ENCODE measurements around the gene LRRC4B.
"Not testable (repeated sequence)": the region's sequence is repeated elsewhere in the genome, so short reads cannot be mapped to it uniquely, and the experiment has no call there.

LRRC4B gene

GRCh38 chr19:50551034-50551714 is 17.1 kb downstream of the LRRC4B start:
- DNase-seq = no peak

DNA sequence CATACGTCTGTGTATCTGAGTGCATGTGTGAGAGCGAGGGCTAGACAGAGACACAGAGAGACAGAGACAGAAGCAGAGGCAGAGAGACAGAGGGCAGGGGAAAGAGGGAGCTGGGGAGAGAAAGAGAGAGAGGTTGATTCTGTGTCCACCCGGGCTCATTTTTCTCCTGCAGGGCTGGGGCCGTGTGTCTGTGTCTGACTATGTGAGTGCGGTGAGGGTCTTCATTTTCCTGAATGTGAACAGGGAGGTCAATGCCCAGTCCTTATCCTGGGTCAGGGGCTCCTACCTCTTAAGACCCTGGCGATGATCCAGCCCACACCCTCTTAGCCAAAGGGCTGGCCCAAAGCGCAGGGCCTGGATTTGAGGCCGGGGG is 17.7 kb downstream of the LRRC4B start:
- DNase-seq = no peak

DNA sequence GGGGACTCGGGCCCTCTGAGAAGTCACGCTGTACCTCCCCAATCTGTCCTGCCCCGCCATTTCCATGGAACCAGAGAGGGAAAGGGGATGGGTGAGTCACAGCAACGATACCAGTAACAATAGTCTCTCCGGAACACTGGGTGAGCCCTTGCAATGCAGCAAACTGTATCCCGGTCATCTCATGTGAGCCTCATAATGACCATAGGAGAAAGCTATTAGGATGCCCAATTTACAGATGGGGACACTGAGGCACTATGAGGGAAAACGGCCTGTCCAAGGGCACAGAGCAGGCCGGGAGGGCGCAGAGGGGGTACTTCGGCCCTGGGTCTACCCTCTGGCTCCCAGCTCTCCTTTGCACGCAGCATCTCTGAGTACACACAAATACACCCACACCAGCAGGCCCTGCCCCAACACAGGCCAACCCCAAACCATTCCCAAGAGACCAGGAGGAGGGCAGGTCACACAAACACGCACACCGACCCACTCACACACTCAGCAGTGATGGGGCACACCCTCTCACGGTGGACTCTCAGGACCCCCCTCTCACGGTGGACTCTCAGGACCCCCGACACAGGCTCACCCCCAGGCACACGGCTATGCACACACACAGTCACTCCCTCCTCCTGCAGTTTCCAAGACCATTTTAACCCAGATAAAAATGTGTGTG is 18.2 kb downstream of the LRRC4B start:
- no peak for DNase-seq

GRCh38 chr19:50549059-50549926 is 18.9 kb downstream of the LRRC4B start:
- no peak for DNase-seq

DNA sequence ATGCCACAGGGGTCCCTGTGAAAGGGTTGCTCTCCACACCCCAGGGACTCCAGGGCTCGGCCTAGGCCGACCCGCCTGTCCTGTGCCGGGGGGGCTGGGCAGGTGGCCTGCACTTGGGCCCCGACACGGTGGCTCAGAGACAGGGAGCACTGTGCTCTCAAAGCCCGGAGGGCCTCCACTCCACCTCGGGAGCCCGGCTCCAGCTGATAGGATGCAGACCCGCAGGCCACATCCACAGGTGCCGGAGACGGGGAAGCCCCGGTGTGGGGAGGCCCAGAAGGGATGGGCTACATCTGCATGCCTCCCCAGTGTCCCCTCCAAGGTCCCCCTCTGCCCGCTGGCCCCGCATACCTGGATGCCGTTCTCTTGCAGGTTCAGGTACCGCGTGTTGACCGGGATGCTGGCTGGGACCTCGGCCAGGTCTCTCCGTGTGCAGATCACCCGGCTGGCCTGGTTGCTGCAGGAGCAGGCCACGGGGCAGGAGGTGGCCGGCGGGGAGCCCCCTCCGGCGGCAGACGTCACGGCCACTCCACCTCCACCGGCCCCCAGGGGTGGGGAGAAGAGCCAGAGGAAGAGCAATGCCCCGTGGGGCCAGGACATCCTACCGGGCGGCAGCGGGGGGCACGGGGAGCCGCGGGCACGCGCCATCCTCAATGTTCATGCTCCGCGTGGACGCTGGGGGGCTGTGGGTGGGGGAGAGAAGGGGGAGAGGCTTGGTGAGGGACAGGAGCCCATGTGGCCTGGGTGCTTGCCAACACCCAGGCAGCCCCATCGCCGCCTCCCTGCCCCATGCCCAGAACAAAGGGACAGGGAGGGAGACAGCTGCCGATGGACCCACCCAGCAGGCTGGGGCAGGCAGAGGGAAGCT is 19.8 kb downstream of the LRRC4B start:
- no peak for DNase-seq

DNA sequence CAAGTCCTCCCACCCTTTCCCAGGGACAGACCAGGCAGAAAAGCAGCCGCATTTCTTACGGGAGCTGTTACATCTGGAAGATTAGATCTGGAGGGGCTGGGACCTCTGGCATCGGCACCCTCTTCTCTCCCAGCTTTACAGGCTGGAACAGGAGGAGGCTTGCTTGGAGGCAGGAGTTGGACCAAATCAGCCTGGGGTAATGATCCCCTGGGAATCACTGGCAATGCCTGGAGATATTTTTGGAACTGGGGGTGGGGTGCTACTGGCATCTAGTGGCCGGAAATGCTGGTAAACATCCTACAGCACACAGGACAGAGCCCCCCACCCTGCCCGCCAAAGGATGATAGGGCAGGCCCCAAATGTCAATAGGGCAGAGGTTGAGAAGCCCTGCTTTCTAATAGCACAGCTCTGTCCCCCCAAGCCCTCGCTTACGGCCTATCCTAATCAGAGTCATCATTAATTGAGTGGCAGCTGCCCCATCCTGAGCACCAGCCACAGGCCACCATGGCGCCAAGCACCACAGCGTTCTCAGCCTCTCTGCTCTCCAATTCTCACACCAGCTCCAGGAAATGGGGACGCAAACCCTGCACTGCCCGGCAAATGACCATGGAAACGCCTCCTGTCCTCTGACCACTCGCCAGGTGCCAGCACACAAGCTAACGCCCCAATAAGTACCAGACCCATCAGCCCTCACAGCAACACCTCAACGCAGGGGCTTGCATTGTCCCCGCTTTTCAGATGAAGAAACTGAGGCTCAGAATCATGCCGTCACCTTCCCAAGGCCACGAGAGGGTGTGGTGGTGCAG is 20.6 kb downstream of the LRRC4B start:
- no peak for DNase-seq

DNA sequence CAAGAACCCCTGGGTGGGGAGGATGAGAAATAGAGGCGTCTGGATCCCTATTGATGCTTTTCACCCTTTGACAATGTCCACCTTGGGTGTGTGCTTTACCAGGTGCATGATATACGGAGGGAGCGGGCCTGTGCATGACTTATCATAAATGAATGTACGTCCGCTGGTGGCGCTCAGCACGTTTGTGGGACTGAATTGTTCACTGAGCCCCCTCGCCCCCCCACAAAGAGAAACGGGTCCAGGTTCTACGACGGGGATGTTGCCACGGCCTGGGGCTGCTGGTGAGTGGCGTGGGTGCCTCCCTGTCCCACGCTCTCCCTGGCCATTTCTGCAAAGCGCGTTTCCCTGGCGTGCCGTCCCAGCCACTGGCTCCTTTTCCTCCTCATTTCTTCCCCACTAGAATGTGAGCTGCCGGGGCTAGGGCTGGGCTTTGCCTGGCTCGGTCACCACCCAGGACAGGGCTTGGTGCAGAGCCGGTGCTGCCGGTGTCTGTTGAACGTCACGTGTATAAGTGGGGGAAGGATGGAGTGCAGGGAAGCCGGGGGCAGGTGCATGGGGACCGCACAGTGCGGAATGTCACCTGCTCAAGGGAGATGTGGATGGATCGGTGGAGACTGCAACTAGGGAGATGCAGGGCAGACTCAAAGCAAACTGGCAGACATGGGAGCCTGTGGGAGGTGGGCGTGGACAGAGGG is 21.6 kb downstream of the LRRC4B start:
- no peak for DNase-seq

DNA sequence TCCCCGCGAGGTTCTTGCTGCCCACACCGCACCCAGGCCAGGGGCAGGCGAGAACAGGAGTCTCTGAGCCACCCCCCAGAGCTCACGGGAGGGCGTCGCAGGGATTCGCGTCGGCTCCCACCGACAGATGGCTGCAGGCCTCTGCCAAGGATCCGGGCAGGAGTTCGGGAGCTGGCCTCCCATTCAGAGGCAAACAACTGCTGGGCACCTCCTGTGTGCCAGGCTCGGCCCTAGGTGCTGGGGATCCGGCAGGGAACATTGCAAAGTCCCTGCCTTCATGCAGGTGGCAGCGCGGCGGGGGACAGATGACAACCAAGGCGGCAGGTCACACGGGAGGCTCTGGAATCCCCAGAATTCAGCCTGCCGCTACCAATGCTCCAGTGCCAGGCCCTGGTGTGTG is 25.3 kb downstream of the LRRC4B start:
- DNase-seq = no peak

GRCh38 chr19:50537769-50538230 is 30.4 kb downstream of the LRRC4B start:
- peak; percentile 79 to 82 for DNase-seq

DNA sequence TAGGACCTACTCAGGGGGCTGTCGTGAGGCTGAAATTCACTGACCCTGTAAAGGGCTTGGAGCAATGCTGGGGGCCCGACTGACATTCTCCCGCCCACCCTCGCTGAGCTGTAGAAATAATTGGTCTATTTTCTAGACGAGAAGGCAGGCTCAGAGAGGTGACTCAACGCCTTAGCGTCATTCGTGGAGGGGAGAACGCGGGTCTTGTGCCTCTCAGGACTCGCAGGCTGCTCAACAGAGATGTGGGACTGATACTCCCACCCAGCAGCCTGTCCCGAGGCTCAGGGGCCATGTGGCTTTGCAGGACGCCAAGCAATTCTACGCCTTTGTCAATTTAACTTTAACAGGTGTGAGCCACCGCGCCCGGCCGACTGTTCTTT is 30.9 kb downstream of the LRRC4B start:
- no peak for DNase-seq

GRCh38 chr19:50536662-50537305 is 31.5 kb downstream of the LRRC4B start:
- no peak for DNase-seq

GRCh38 chr19:50535672-50536187 is 32.5 kb downstream of the LRRC4B start:
- no peak for DNase-seq

GRCh38 chr19:50534478-50534877 is 33.8 kb downstream of the LRRC4B start:
- no peak for DNase-seq

- DNase-seq = no peak
These were observed 35.3 kb downstream of the LRRC4B start for GRCh38 chr19:50532952-50533351.

GRCh38 chr19:50531171-50531612 is 37.0 kb downstream of the LRRC4B start:
- DNase-seq = no peak

DNA sequence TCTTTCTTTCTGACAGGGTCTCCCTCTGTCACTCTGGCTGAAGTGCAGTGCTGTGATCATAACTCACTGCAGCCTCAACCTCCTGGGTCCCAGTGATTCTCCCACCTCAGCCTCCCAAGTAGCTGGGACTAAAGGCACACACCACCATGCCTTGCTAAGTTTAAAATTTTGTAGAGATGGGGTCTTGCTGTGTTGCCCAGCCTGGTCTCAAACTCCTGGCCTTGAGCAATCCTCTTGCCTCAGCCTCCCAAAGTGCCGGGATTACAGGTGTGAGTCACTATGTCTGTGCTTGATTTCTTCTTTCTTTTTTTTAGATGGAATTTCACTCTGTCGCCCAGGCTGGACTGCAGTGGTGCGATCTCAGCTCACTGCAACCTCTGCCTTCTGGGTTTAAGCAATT is 40.2 kb downstream of the LRRC4B start:
- not testable (repeated sequence) for DNase-seq

- DNase-seq = no peak
These were observed 45.4 kb downstream of the LRRC4B start for GRCh38 chr19:50522881-50523280.

DNA sequence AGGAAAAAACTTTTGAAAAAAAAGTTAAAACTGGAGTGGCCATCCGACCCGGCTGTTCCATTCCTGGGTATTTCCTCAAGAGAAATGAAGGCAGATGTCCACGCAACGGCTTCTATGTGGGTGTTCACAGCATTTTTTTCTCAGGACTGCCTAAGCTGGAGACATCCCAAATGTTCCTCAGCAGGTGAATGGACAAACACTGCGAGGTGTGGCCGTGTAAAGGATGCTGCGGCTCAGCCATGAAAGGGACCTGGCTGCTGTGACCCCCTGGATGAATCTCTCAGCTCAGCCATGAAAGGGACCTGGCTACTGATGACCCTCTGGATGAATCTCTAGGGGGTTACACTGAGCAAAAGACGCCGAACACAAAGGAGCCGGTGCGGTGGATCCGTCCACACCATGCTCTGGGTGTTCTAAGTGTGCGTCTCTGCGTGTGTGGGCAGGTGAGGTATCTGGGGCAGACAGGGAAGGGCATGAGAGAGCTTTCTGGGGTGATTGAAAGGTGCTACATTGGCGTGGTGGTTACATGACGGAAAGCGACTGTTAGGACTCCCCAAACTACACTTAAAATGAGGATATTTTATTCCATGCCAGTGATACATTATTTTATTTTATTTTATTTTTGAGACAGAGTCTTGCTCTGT is 47.3 kb downstream of the LRRC4B start:
- no peak for DNase-seq

- no peak for DNase-seq
These were observed 49.1 kb downstream of the LRRC4B start for GRCh38 chr19:50519006-50519575.
